AG04449 (cell line): ENCODE data around the gene BCAS3.

ENCODE experiments used
- CTCF ChIA-PET: fragments of 350-600 bp; formaldehyde crosslinking; extraction: SDS; loops from one replicate; lab custom pipeline; 2021; ENCODE audit warnings: antibody characterized with exemption; lab: Yijun Ruan, JAX
- POLR2A ChIA-PET: fragments of 400-600, 350-600 bp; formaldehyde crosslinking; extraction: SDS; loops from one replicate; lab custom pipeline; 2020; ENCODE audit warnings: antibody characterized with exemption, inconsistent platforms; lab: Yijun Ruan, JAX
- DNase-seq: peaks from one replicate; pipeline ENCODE4 v3.0.0-alpha.2; 2010; ENCODE audit warnings: low read depth, low spot score
- H3K4me3 ChIP-seq: 2 replicates; pipeline ENCODE4 v1.5.1; 2011; ENCODE audit warnings: low read depth, mild to moderate bottlenecking, control low read depth, low read length
- CTCF ChIP-seq: IDR thresholded peaks from one replicate; pipeline ENCODE4 v1.5.1; 2011; ENCODE audit warnings: mild to moderate bottlenecking, moderate library complexity, low read length, control low read depth, inconsistent platforms; ENCODE audit not compliant: insufficient read depth; ENCODE audit errors: missing control alignments

Gene BCAS3

GRCh38 chr17:61335105-61335844, 657.6 kb downstream of the BCAS3 start:
- ChIA-PET CTCF (interaction anchor here (0.8 to 1.6 kb wide), 4 partner anchors 16 to 62 kb away, joined by 3 to 5 read pairs (median 4); no protein-coding TSS in a partner anchor), POLR2A (no interaction called here)
- H3K4me3 ChIP-seq: no peak overlapping the region
- no peak for DNase-seq
- no peak for TF ChIP-seq CTCF

GRCh38 chr17:61335845-61336655, 658.4 kb downstream of the BCAS3 start:
- ChIA-PET CTCF (interaction anchor here (0.9 to 1.6 kb wide), 4 partner anchors 10 to 61 kb away, joined by 3 to 5 read pairs (median 4); no protein-coding TSS in a partner anchor), POLR2A (no interaction called here)
- no peak for TF ChIP-seq CTCF
- no peak overlapping the region for H3K4me3 ChIP-seq
- no peak for DNase-seq

- no peak for DNase-seq
- no peak for TF ChIP-seq CTCF
- POLR2A ChIA-PET: interaction anchor here (0.6 kb wide), 1 partner anchor 136 kb away, joined by 3 read pairs; no protein-coding TSS in a partner anchor
- CTCF ChIA-PET: no interaction called here
- no peak overlapping the region for H3K4me3 ChIP-seq
These were observed 659.6 kb downstream of the BCAS3 start for GRCh38 chr17:61337290-61337689.

- no peak overlapping the region for H3K4me3 ChIP-seq
- TF ChIP-seq CTCF: no peak
- peak; percentile 46 for DNase-seq
- POLR2A ChIA-PET: interaction anchor here (0.6 to 0.7 kb wide), 3 partner anchors 22 to 137 kb away, joined by 3 to 5 read pairs (median 3); no protein-coding TSS in a partner anchor
- CTCF ChIA-PET: interaction anchor here (0.7 to 1.9 kb wide), 4 partner anchors 13 to 52 kb away, joined by 3 to 5 read pairs (median 4); no protein-coding TSS in a partner anchor
These were observed 660.5 kb downstream of the BCAS3 start for GRCh38 chr17:61338000-61338798.

- ChIA-PET POLR2A (interaction anchor here (0.6 to 0.7 kb wide), 2 partner anchors 23 to 87 kb away, joined by 3 to 5 read pairs; no protein-coding TSS in a partner anchor), CTCF (interaction anchor here (1.0 to 1.9 kb wide), 3 partner anchors 12 to 51 kb away, joined by 3 to 5 read pairs (median 4); no protein-coding TSS in a partner anchor)
- no peak for TF ChIP-seq CTCF
- DNase-seq: no peak
- H3K4me3 ChIP-seq: no peak overlapping the region
These were observed 661.3 kb downstream of the BCAS3 start for GRCh38 chr17:61338874-61339478.
